Retinal pigment epithelial cell (primary cell): ENCODE data around the gene AMZ2.
"Not testable (repeated sequence)": the region's sequence is repeated elsewhere in the genome, so short reads cannot be mapped to it uniquely, and the experiment has no call there.

ENCODE experiments used
- DNase-seq: peaks from one replicate; pipeline ENCODE4 v3.0.0-alpha.2; 2010; ENCODE audit warnings: low read depth
- H3K4me3 ChIP-seq: 2 replicates; pipeline ENCODE4 v1.5.1; 2011; ENCODE audit warnings: mild to moderate bottlenecking, low read length, control low read depth, moderate library complexity
- TF ChIP-seq, protein P1 (sequence below): conservative IDR thresholded peaks from 2 replicates; pipeline ENCODE4 v1.5.1; 2011; ENCODE audit warnings: low read depth, low read length, control low read depth, inconsistent platforms

AMZ2 gene, protein sequence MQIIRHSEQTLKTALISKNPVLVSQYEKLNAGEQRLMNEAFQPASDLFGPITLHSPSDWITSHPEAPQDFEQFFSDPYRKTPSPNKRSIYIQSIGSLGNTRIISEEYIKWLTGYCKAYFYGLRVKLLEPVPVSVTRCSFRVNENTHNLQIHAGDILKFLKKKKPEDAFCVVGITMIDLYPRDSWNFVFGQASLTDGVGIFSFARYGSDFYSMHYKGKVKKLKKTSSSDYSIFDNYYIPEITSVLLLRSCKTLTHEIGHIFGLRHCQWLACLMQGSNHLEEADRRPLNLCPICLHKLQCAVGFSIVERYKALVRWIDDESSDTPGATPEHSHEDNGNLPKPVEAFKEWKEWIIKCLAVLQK

DNA sequence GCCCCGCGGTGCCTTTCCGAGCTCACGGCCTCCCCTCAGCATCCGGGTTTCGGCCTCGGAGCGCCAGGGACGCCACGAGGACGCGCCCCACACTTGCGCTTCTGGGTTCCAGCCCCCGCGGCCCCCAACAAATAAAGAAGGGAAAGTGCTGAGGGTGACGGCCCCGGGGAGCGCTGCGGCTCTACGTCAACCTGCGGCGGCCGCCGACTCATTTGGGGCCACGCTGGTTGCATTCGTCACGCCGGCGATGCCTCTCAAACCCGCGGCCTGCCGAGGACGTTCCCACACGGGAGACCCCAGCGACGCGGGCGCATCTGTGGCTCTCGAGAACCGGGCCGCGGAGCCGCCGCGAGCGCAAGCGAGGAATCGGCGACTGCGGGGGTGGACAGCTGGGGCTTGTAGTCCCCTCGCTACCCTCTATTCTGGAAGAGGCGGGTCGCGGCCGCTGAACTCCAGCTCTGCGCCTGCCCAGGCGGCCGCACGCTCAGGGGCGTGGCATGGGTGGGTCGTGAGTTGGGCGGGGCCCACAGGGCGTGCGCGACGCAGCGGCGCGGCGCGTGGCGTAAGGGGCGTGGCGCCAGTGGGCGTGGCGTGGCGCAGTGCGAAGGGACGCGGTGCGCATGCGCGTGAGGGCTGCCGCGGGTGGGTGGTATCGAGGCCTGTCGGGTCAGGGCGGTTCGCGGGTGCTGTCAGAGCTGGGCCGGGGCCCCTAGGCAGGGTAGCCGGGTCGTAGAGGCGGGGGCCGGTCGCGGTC lies at the start of gene AMZ2:
Gene AMZ2, plus strand, starts transcription at position 599 of the 754 bp plus-strand sequence. CDS start 2,145 bp downstream, outside the sequence.
- TF ChIP-seq, protein P1, sequence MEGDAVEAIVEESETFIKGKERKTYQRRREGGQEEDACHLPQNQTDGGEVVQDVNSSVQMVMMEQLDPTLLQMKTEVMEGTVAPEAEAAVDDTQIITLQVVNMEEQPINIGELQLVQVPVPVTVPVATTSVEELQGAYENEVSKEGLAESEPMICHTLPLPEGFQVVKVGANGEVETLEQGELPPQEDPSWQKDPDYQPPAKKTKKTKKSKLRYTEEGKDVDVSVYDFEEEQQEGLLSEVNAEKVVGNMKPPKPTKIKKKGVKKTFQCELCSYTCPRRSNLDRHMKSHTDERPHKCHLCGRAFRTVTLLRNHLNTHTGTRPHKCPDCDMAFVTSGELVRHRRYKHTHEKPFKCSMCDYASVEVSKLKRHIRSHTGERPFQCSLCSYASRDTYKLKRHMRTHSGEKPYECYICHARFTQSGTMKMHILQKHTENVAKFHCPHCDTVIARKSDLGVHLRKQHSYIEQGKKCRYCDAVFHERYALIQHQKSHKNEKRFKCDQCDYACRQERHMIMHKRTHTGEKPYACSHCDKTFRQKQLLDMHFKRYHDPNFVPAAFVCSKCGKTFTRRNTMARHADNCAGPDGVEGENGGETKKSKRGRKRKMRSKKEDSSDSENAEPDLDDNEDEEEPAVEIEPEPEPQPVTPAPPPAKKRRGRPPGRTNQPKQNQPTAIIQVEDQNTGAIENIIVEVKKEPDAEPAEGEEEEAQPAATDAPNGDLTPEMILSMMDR = no peak
- DNase-seq = peak; percentile 57
- peak within 1 kb of the TSS; percentile 73 for H3K4me3 ChIP-seq

- H3K4me3 ChIP-seq = no peak overlapping the region
These were observed 48.7 kb upstream of the AMZ2 start for GRCh38 chr17:68198931-68199836.

DNA sequence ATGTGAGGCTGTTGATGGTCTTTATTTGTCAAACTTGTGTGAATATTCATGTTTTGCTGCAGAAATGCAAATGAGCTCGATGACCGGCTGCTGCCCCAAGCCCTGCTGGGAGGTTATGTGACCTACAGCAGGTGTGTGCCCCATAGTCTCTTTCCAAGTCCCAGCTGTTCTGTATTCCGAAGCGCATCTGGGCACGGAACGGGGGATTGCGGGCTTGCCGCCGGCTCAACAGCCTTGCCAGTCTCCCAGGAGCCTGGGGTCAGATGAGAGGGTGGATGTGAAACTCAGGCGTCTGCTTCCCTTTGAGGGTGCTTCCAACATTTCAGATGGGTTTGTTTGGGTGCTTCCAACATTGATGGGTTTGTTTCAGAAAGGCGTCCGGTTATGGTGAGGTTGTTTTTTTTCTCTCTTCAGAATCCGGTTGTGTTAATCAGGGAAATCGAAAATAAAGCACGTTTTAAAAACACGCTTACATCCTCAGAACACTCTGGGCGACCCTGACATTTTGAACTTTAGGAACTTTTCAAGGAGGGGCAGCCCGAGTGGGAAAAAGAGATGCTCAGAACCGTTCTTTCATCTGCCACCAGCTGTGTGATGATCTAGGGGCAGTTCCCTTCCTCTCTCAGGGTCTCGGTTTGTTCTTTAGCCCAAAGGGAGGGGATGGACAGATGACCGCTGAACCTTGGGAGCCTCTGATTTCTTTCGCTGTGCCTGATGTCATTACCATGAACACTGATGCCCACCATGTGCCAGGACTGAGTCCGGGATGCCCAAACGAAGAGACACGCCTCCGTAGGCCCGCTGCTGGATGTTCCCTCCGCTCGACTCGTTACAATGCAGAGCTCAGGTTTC lies 47.8 kb upstream of the AMZ2 start:
- no peak overlapping the region for H3K4me3 ChIP-seq
- TF ChIP-seq, protein P1 = no peak

More at GRCh38 chr17:68198931-68199836, 48.7 kb upstream of the AMZ2 start:
- TF ChIP-seq, protein P1 = no peak
- DNase-seq = no peak

DNA sequence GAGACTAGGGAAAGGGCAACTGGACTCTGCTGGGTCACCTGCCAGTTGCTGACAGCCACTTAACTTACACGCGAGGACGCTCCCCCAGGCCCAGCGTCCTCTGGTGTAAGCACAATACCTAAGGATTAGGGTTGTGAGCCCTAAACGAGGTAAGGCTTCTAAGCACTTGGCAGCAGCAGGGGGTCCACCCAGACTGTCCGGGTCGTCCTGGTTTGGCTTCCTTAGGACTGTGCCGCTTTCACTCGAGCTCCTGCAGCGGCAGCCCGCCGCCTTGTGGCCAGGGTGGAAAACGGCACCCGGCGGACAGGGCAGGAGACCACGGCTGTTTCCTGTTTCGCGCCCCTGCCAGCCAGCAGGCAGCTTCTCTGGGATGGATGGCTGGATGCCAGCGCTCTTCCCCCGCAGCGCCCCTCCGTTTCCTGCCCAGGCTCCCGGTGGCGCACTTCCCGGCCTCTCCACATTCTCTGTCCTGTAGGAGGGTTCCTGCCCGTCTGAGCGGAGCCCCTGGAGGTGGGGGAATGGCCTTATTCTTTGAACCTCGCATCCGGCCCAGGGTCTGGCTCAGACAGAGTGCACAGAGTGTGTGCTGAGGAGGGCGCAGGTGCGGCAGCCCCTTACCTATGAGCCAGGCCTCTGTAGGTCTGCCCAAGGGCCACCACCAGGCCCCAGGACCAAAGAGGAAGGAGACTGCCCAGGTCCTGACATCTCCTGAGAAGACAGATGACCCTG lies 47.0 kb upstream of the AMZ2 start:
- no peak overlapping the region for H3K4me3 ChIP-seq
- no peak for DNase-seq
- TF ChIP-seq, protein P1 = peak; percentile 91

More for the DNA sequence above, 47.8 kb upstream of the AMZ2 start:
- no peak for DNase-seq

DNA sequence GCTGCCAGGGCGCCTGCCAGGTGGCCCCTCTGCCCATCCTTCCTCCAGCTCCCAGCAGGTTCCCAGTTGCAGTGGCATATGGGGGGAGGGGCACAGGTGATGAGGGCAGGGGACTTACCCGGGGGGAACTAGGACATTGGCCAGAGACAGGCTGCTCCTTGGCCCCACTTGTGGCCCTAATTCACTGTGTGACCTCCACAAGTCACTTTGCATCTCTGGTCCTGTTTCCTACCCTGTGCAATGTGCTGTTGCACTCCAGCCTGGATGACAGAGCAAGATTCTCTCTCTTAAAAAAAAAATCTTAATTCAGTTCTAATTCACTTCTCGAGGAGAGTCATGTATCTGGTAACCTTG lies 46.4 kb upstream of the AMZ2 start:
- not testable (repeated sequence) for DNase-seq, H3K4me3 ChIP-seq

DNA sequence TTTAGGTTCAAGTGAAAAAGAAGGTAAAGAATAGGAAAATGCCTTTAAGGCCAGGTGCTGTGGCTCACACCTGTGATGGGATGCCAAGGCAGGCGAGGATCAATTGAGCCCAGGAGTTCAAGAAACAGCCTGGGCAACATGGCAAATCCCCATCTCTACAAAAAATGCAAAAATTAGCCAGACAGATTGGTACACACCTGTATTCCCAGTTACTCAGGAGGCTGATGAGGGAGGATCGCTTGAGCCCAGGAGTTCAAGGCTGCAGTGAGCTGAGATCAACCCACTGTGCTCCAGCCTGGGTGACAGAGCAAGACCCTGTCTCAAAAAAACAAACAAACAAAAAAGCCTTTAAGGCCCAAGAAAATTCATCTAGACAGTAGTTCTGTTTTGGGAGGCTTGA lies 45.5 kb upstream of the AMZ2 start:
- not testable (repeated sequence) for DNase-seq, H3K4me3 ChIP-seq

- H3K4me3 ChIP-seq = peak overlapping the region; percentile 75
- TF ChIP-seq, protein P1 = no peak
- no peak for DNase-seq
These were observed 43.1 kb upstream of the AMZ2 start for GRCh38 chr17:68204736-68205135.
